Measurements from ENCODE around the gene DPPA3. TPM values are rescaled to one million over a fixed set of nuclear protein-coding genes. Genes with fewer than 3 reads are reported as not detected.

The DPPA3 gene
- total and polyA plus RNA-seq, 2 of the 8 experiments (the other 6 are each of a cell fraction or from before 2014, with no cell fraction given), result 0.30 to 1.2 TPM

DNA sequence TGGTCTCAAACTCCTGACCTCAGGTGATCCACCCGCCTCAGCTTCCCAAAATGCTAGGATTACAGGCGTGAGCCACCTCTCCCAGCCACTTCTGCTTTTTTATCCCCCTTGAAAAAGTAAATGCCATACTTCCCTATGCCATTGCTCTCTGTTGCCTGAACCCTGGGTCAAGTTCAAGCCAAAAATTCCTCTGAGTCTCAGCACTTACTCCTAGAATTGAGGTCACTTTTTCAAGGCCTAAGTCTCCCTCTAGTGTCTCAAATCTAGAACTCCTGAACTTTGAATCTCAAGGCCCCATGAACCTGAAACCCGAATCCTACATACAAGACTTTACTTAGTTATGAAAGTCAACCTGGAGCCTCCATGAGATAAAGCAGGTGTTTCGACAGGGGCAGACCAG lies 44.1 kb upstream of the DPPA3 start:
- no peak overlapping the region for H3K4me2 ChIP-seq (ENCODE audit: insufficient read depth in 1 of 2, low read depth in 2 of 2, low read length in 2 of 2)
- no peak overlapping the region for H3K9ac ChIP-seq (replicated peaks in 1 of 4; ENCODE audit: extremely low read depth in 1 of 4, low read depth in 3 of 4, low read length in 3 of 4)
- H3K18ac ChIP-seq (ENCODE audit: extremely low read depth, low read length), result no peak overlapping the region
- ChIA-PET POLR2A (ENCODE audit: partially characterized antibody) (no interaction called here), CTCF (ENCODE audit: partially characterized antibody) (interaction anchor here (0.6 to 3.7 kb wide), 19 partner anchors 8 to 473 kb away, joined by 3 to 23 read pairs (median 4); partner anchors contain the start of gene GDF3)
- no peak overlapping the region for H3K4me3 ChIP-seq (ENCODE audit: extremely low read depth in 1 of 4, insufficient read depth in 2 of 4, low read depth in 3 of 4, low read length in 4 of 4)
- no peak overlapping the region for H2AK5ac ChIP-seq (ENCODE audit: low read depth, low read length)
- no peak overlapping the region for H2AFZ ChIP-seq (ENCODE audit: low read length)
- no peaks in the 10 kb centered on the region for H3K9me3 ChIP-seq (ENCODE audit: insufficient read depth in 2 of 2, low read depth in 1 of 2, low read length in 1 of 2)
- no peak overlapping the region for H2BK5ac ChIP-seq (ENCODE audit: low read depth, low read length)
- H2BK120ac ChIP-seq (replicated peaks; ENCODE audit: low read depth, low read length), result no peak overlapping the region
- no peaks in the 10 kb centered on the region; a peak in 1 of 7 replicates for H3K27me3 ChIP-seq (replicated peaks in 1 of 4; ENCODE audit: control insufficient read depth in 3 of 4, extremely low read depth in 1 of 4, insufficient read depth in 3 of 4, low read length in 3 of 4)
- no peak overlapping the region for H3K27ac ChIP-seq (ENCODE audit: low read depth, low read length)
- H3K79me1 ChIP-seq (ENCODE audit: low read depth, low read length), result no peaks in the 10 kb centered on the region
- WGBS, 2 experiments (ENCODE audit: extremely low coverage in 1 of 2, insufficient coverage in 1 of 2, insufficient read length in 1 of 2, insufficient replicate concordance in 2 of 2, low coverage in 1 of 2, low lambda C conversion rate in 2 of 2, missing lambda C conversion rate in 1 of 2), result 88% methylated on average over 4 of the region's 4 CpGs; no CpG with 5 or more reads in 1 of the 2 experiments
- no peaks in the 10 kb centered on the region for H3K4me1 ChIP-seq (replicated peaks in 1 of 4; ENCODE audit: control insufficient read depth in 3 of 4, insufficient read depth in 4 of 4, low read length in 3 of 4)
- H3K14ac ChIP-seq (ENCODE audit: insufficient read length), result no peak overlapping the region
- H4K20me1 ChIP-seq (replicated peaks in 1 of 2; ENCODE audit: control insufficient read depth in 1 of 2, insufficient read depth in 2 of 2, low read length in 2 of 2), result no peaks in the 10 kb centered on the region
- H4K5ac ChIP-seq (ENCODE audit: insufficient read length, low read depth, low read length), result no peak overlapping the region
- no peaks in the 10 kb centered on the region for H3K79me2 ChIP-seq (ENCODE audit: control insufficient read depth in 1 of 2, insufficient read depth in 2 of 2, low read length in 2 of 2)
- H2BK12ac ChIP-seq (ENCODE audit: low read depth, low read length), result no peak overlapping the region
- no peaks in the 10 kb centered on the region for H3K36me3 ChIP-seq (ENCODE audit: control insufficient read depth in 2 of 4, insufficient read depth in 4 of 4, low read length in 3 of 4)
- no peak overlapping the region for H2BK15ac ChIP-seq (ENCODE audit: low read length)
- H3K23me2 ChIP-seq (ENCODE audit: low read depth, low read length), result no peaks in the 10 kb centered on the region
- no peak overlapping the region for H4K91ac ChIP-seq (replicated peaks; ENCODE audit: insufficient read length, low read length)
- peak; percentile 82 for FAIRE-seq
- H3K56ac ChIP-seq (replicated peaks; ENCODE audit: insufficient read length, low read depth, low read length), result no peak overlapping the region
- H2BK20ac ChIP-seq (ENCODE audit: low read length), result no peak overlapping the region
- no peak overlapping the region for H4K8ac ChIP-seq (ENCODE audit: extremely low read depth, insufficient read depth, low read length)
- H3K23ac ChIP-seq (ENCODE audit: insufficient read length), result no peak overlapping the region
- DNase-seq (ENCODE audit: low read depth in 1 of 2, low spot score in 2 of 2), result no peak
- no peak overlapping the region for H3K4ac ChIP-seq (replicated peaks; ENCODE audit: insufficient read length, low read depth, low read length)
- TF ChIP-seq RXRA (IDR thresholded peaks at IDR 0.05; ENCODE audit: insufficient read depth, low read depth, low read length), result 0 out of 2 replicates have a peak, but pooled peaks have one; percentile 32
- TF ChIP-seq EZH2 (IDR thresholded peaks at IDR 0.05; ENCODE audit: low read depth, low read length, severe bottlenecking), result no peak
- no peak for TF ChIP-seq RNF2 (IDR thresholded peaks at IDR 0.05; ENCODE audit: borderline replicate concordance, low read depth, low read length, missing control alignments, poor library complexity, severe bottlenecking)
- TF ChIP-seq TEAD4 (IDR thresholded peaks at IDR 0.05; ENCODE audit: low read depth, low read length), result no peak
- peak; percentile 53 to 68 for TF ChIP-seq RAD21 (IDR thresholded peaks at IDR 0.05 in 1 of 2, conservative IDR thresholded peaks at IDR 0.05 in 1 of 2; ENCODE audit: low read depth in 2 of 2, low read length in 2 of 2)
- TF ChIP-seq CBX8 (IDR thresholded peaks at IDR 0.05; ENCODE audit: borderline replicate concordance, low read depth, low read length), result no peak
- no peak for TF ChIP-seq SUZ12 (IDR thresholded peaks at IDR 0.05; ENCODE audit: low read length)
- TF ChIP-seq, protein P1, sequence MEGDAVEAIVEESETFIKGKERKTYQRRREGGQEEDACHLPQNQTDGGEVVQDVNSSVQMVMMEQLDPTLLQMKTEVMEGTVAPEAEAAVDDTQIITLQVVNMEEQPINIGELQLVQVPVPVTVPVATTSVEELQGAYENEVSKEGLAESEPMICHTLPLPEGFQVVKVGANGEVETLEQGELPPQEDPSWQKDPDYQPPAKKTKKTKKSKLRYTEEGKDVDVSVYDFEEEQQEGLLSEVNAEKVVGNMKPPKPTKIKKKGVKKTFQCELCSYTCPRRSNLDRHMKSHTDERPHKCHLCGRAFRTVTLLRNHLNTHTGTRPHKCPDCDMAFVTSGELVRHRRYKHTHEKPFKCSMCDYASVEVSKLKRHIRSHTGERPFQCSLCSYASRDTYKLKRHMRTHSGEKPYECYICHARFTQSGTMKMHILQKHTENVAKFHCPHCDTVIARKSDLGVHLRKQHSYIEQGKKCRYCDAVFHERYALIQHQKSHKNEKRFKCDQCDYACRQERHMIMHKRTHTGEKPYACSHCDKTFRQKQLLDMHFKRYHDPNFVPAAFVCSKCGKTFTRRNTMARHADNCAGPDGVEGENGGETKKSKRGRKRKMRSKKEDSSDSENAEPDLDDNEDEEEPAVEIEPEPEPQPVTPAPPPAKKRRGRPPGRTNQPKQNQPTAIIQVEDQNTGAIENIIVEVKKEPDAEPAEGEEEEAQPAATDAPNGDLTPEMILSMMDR (IDR thresholded peaks at IDR 0.05; ENCODE audit: control extremely low read depth in 1 of 3, insufficient read depth in 1 of 3, low read depth in 1 of 3, low read length in 3 of 3), result peak in 2 of 3 experiments; percentile 44 to 60; a peak in 2 of 4 replicates
- no peak for TF ChIP-seq CHD2 (IDR thresholded peaks at IDR 0.05; ENCODE audit: low read length)
